NCI-H2227 (cell line): Measurements from ENCODE around the gene PSMD9.
"Not testable (repeated sequence)": the region's sequence is repeated elsewhere in the genome, so short reads cannot be mapped to it uniquely, and the experiment has no call there.

Experiments
- DNase-seq: peaks from one replicate; lab custom pipeline; 2025; ENCODE audit not compliant: unreplicated experiment; lab: John Stamatoyannopoulos, UW

PSMD9 gene

DNA sequence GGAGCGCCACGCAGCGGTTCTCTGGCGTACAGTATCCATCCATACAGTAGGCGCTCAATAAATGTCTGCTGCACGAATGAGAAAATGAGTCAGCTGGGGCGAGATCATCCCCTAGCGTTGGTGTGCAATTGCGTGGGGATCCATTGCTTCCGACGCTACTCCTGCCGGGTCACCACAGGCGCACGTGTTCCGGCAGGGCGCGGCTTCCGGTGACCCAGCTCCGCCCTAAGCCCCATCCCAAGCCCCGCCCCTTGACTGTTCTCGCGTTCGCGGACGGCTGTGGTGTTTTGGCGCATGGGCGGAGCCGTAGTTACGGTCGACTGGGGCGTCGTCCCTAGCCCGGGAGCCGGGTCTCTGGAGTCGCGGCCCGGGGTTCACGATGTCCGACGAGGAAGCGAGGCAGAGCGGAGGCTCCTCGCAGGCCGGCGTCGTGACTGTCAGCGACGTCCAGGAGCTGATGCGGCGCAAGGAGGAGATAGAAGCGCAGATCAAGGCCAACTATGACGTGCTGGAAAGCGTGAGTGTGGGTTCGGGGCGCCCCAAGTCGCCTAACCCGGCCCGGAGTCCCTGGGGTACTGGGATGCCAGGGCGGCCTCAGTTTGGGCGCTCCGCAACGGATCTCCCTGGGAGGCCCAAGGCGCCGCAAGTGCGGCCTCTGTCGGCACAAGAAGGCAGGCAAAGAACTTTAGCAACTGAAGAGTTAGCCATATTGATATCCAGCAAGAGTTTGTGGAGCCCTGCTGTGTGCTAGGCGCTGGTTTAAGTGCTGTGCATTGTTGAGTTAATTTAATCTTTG, at the start of gene PSMD9:
PSMD9 (plus strand) TSS at position 313 of the 796 bp plus-strand sequence; CDS start at position 380, 67 bp downstream.
- peak; percentile 98 for DNase-seq

- DNase-seq = peak; percentile 99
These were observed 49.2 kb upstream of the PSMD9 start for GRCh38 chr12:121839106-121839992.

GRCh38 chr12:121839993-121840761, 48.4 kb upstream of the PSMD9 start:
- no peak for DNase-seq

GRCh38 chr12:121843236-121843982, 45.2 kb upstream of the PSMD9 start:
- no peak for DNase-seq

DNA sequence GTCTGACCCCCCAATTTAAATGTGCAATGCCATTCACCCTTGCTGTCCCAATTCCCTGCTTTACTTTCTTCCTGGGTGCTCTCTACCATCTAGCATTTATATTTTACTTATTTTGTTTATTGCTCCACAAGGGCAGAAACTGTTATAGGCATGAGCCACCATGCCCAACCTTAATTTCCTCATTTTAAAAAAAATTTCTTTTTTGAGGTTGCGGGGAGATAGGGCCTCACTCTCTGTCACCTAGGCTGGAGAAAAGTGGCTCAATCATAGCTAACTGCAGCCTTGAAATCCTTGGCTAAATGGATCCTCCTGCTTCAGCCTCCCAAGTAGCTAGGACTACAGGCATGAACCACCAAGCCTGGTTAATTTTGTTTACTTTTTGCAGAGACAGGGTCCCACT, 42.9 kb upstream of the PSMD9 start:
- no peak for DNase-seq

- DNase-seq = no peak
These were observed 39.4 kb upstream of the PSMD9 start for GRCh38 chr12:121849211-121849610.

DNA sequence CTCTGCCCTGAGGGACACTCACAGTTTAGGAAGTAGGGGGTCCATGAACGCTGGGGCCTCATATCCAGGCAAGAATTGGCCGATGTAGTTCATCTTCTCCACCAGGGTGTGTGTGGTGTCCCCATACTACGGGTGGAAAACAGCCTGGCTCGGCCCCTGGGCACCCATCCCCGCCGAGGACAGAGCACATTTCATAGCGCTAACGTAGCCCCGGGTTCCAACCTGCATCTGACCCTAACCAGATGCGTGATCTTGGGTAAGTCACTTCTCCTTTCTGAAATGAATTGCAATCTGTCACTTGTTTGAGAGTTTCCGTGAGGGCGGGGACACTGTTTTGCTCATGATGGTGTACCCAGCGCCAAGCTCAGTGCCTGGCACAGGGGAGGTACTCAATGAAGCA, 38.9 kb upstream of the PSMD9 start:
- DNase-seq = no peak

- DNase-seq = not testable (repeated sequence)
These were observed 36.2 kb upstream of the PSMD9 start for GRCh38 chr12:121852392-121852791.

DNA sequence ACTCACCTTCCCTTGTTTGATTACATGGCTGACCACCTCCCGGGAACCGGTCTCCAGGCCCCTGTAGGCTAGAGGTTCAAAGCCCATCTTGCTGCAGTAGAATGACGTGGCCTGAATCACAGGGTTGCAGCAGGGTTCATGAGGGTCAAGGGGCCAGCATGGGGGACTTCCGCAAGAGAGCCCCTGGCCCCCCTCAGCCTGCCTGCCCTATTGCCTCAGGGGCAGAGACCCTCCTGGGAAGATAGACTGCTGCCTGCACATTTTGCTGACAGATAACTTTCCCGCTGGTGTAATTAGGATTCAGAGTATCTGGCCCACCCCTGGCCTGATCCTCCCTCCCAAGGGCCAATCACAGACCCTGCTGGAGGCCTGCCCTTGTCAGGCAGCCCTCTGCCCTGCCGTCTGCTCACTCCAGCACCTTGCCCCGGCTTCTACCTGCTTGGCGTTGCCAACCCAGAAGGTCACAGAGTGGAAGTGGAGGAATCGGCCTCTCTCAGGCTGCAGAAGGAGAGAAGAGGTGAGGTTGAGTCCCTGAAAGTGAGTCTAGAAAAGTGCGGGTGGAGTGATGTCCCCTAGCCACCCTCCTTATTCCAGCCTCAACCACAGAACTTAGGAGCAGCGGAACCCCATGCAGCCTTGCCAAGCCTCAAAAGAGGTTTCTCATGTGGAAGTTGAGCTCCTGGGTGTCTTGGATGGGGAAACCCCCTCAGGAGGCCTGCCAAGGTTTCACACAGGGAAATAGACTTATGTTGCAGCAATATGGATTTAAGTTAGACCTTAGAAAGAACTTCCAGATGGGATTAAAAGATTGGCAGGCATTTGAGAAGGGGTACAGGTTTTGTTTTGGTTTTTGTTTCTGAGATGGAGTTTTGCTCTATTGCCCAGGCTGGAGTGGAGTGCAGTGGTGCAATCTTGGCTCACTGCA, 31.0 kb upstream of the PSMD9 start:
- no peak for DNase-seq

GRCh38 chr12:121858318-121858661, 30.3 kb upstream of the PSMD9 start:
- no peak for DNase-seq

DNA sequence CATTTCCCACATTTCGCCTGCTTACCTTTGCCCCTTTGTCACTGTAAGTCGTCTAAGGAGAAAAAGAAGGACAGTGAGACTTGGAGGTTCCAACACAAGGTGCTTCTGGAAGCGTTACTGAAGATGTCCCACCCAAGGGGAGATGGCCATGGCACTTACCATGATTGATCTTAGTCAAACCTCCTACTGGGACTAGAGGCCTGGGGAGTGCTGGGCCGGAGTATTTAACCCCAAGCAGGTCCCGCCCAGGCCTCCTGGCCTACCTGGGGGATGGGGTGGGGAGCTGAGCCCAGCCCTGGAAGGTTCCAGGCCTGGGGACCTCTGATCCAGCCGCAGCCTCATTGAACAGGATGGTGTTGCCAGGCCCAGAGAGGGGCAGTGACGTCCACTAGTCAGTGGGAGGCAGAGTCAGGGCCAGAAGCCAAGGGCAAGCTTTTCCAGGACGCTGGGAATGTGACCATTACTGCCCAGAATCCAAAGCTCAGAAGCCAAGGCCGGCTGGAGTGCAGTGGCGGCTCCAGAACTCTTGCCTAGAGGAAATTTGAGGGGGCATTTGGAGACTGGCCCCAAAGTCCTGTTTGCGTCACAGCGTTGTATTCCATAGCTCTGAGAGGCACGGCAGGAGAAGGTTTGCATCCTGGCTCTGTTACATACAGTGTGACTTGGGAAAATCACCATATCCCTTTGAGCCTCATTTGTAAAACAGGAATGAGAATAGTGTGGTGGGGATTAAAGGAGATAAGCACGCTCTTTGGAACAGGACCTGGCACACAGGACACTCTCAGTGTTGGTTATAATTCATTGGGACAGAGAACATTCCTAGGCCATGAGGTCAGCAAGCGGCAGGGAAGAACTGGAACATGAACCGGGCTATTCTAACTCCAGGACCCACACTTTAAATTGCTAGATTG, 29.7 kb upstream of the PSMD9 start, which contains the start of gene HPD:
HPD (minus strand) TSS at position 198 of the 911 bp plus-strand sequence; CDS start at position 162, 36 bp downstream.
- no peak for DNase-seq

- no peak for DNase-seq
These were observed 28.3 kb upstream of the PSMD9 start for GRCh38 chr12:121860257-121860656.

DNA sequence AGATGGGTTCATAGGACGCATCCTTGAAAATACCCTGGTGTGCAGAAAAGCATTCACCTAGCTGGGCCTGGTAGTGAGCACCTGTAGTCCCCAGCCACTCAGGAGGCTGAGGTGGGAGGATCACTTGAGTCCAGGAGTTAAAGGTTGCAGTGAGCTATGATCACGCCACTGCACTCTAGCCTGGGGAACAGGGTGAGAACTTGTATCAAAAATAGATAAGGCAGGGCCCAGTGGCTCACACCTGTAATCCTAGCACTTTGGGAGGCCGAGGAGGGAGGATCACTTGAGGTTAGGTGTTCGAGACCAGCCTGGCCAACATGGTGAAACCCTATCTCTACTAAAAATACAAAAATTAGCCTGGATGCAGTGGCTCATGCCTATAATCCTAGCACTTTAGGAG, 27.9 kb upstream of the PSMD9 start:
- not testable (repeated sequence) for DNase-seq

GRCh38 chr12:121861636-121862254, 26.8 kb upstream of the PSMD9 start:
- DNase-seq = peak; percentile 12

DNA sequence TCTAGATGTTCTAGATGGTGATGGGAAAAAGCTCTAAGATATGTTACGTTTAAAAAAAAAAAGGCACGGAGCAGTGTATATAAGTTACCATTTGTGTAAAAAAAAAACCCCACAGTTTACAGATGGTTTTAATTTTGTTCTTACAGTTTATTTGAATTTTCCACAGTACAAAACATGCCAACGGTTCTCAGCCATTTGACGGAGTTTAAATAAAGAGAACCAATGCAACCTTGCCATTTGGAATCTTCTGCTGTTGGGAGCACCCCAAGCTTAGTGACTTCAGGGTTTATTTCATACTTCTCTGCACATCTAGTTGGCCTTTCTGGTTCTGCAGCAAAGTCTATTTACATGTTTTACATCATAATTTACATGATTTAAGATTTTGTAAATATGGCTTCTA, 22.3 kb upstream of the PSMD9 start:
- no peak for DNase-seq

GRCh38 chr12:121869229-121869628, 19.4 kb upstream of the PSMD9 start:
- not testable (repeated sequence) for DNase-seq

DNA sequence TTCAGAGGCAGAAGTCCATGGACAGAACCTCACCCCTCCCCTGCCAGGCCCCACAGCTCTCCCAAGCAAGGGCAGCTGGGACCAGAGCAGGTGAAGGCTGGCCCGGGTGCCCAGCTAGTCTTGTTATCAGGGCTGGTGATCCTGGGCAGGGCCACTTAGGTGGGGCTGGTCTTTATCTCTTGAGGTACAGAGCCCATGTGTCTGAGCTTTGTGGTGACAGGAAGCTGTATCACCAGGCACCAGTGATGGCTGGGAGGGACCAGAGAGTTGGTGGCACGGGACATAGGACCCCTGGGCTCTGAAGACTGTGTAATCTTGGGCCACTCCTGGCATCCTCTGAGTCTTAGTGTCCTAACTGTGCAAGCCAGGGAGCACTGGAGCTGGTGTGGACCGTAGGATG, 17.1 kb upstream of the PSMD9 start:
- DNase-seq = no peak
